ENCODE results near the gene FRMD4B.
"Not testable (repeated sequence)": the region's sequence is repeated elsewhere in the genome, so short reads cannot be mapped to it uniquely, and the experiment has no call there.

FRMD4B gene

GRCh38 chr3:69330891-69331400 is 54.9 kb downstream of the FRMD4B start:
- H3K4me1 ChIP-seq (ENCODE audit: control insufficient read depth, insufficient read depth, low read length), result no peaks in the 10 kb centered on the region
- H3K36me3 ChIP-seq (ENCODE audit: control insufficient read depth, insufficient read depth, low read length, severe bottlenecking), result no peaks in the 10 kb centered on the region
- no peak for DNase-seq (ENCODE audit: low read depth)
- peaks cover 10% of the 10 kb centered on the region for H3K27me3 ChIP-seq (replicated peaks; ENCODE audit: control insufficient read depth, insufficient read depth, low read length)
- no peaks in the 10 kb centered on the region for H3K9me3 ChIP-seq (ENCODE audit: control insufficient read depth, low read length)
- H3K4me3 ChIP-seq (ENCODE audit: low read length), result no peak overlapping the region
- no peak overlapping the region for H3K9ac ChIP-seq (ENCODE audit: low read length)

- Histone ChIP-seq H3K9ac (ENCODE audit: low read length) (no peak overlapping the region), H3K36me3 (ENCODE audit: control insufficient read depth, insufficient read depth, low read length, severe bottlenecking) (no peaks in the 10 kb centered on the region), H3K4me1 (ENCODE audit: control insufficient read depth, insufficient read depth, low read length) (no peaks in the 10 kb centered on the region), H3K9me3 (ENCODE audit: control insufficient read depth, low read length) (no peaks in the 10 kb centered on the region), H3K27me3 (replicated peaks; ENCODE audit: control insufficient read depth, insufficient read depth, low read length) (peaks cover 10% of the 10 kb centered on the region), H3K4me3 (ENCODE audit: low read length) (no peak overlapping the region)
- DNase-seq (ENCODE audit: low read depth), result peak; percentile 53
These were observed 56.0 kb downstream of the FRMD4B start for GRCh38 chr3:69329892-69330291.

- Histone ChIP-seq H3K9ac (ENCODE audit: low read length) (no peak overlapping the region), H3K27me3 (replicated peaks; ENCODE audit: control insufficient read depth, insufficient read depth, low read length) (peaks cover 9% of the 10 kb centered on the region), H3K4me1 (ENCODE audit: control insufficient read depth, insufficient read depth, low read length) (no peaks in the 10 kb centered on the region), H3K36me3 (ENCODE audit: control insufficient read depth, insufficient read depth, low read length, severe bottlenecking) (no peaks in the 10 kb centered on the region), H3K4me3 (ENCODE audit: low read length) (no peak overlapping the region), H3K9me3 (ENCODE audit: control insufficient read depth, low read length) (no peaks in the 10 kb centered on the region)
- no peak for DNase-seq (ENCODE audit: low read depth)
These were observed 57.0 kb downstream of the FRMD4B start for GRCh38 chr3:69328963-69329302.

GRCh38 chr3:69328103-69328962 is 57.6 kb downstream of the FRMD4B start:
- Histone ChIP-seq H3K4me3 (ENCODE audit: low read length) (no peak overlapping the region), H3K27me3 (replicated peaks; ENCODE audit: control insufficient read depth, insufficient read depth, low read length) (peaks cover 3% of the 10 kb centered on the region), H3K4me1 (ENCODE audit: control insufficient read depth, insufficient read depth, low read length) (no peaks in the 10 kb centered on the region), H3K9me3 (ENCODE audit: control insufficient read depth, low read length) (no peaks in the 10 kb centered on the region), H3K9ac (ENCODE audit: low read length) (no peak overlapping the region), H3K36me3 (ENCODE audit: control insufficient read depth, insufficient read depth, low read length, severe bottlenecking) (no peaks in the 10 kb centered on the region)
- DNase-seq (ENCODE audit: low read depth), result no peak

- Histone ChIP-seq H3K9ac (ENCODE audit: low read length) (no peak overlapping the region), H3K36me3 (ENCODE audit: control insufficient read depth, insufficient read depth, low read length, severe bottlenecking) (no peaks in the 10 kb centered on the region), H3K4me1 (ENCODE audit: control insufficient read depth, insufficient read depth, low read length) (no peaks in the 10 kb centered on the region), H3K4me3 (ENCODE audit: low read length) (no peak overlapping the region), H3K9me3 (ENCODE audit: control insufficient read depth, low read length) (no peaks in the 10 kb centered on the region), H3K27me3 (replicated peaks; ENCODE audit: control insufficient read depth, insufficient read depth, low read length) (no peaks in the 10 kb centered on the region)
- DNase-seq (ENCODE audit: low read depth), result peak; percentile 37
These were observed 59.0 kb downstream of the FRMD4B start for GRCh38 chr3:69326855-69327300.

GRCh38 chr3:69325151-69325550 is 60.7 kb downstream of the FRMD4B start:
- Histone ChIP-seq H3K9ac (ENCODE audit: low read length) (no peak overlapping the region), H3K9me3 (ENCODE audit: control insufficient read depth, low read length) (no peaks in the 10 kb centered on the region)

GRCh38 chr3:69324362-69325025 is 61.4 kb downstream of the FRMD4B start:
- Histone ChIP-seq H3K9me3 (ENCODE audit: control insufficient read depth, low read length) (no peaks in the 10 kb centered on the region), H3K4me1 (ENCODE audit: control insufficient read depth, insufficient read depth, low read length) (no peaks in the 10 kb centered on the region), H3K4me3 (ENCODE audit: low read length) (no peak overlapping the region), H3K9ac (ENCODE audit: low read length) (no peak overlapping the region), H3K36me3 (ENCODE audit: control insufficient read depth, insufficient read depth, low read length, severe bottlenecking) (no peaks in the 10 kb centered on the region), H3K27me3 (replicated peaks; ENCODE audit: control insufficient read depth, insufficient read depth, low read length) (no peaks in the 10 kb centered on the region)
- DNase-seq (ENCODE audit: low read depth), result no peak

More at GRCh38 chr3:69325151-69325550, 60.7 kb downstream of the FRMD4B start:
- H3K36me3 ChIP-seq (ENCODE audit: control insufficient read depth, insufficient read depth, low read length, severe bottlenecking), result no peaks in the 10 kb centered on the region
- no peaks in the 10 kb centered on the region for H3K4me1 ChIP-seq (ENCODE audit: control insufficient read depth, insufficient read depth, low read length)
- no peak overlapping the region for H3K4me3 ChIP-seq (ENCODE audit: low read length)
- H3K27me3 ChIP-seq (replicated peaks; ENCODE audit: control insufficient read depth, insufficient read depth, low read length), result no peaks in the 10 kb centered on the region
- DNase-seq (ENCODE audit: low read depth), result no peak

- H3K4me1 ChIP-seq (ENCODE audit: control insufficient read depth, insufficient read depth, low read length), result no peaks in the 10 kb centered on the region
- no peak overlapping the region for H3K9ac ChIP-seq (ENCODE audit: low read length)
- H3K9me3 ChIP-seq (ENCODE audit: control insufficient read depth, low read length), result no peaks in the 10 kb centered on the region
- H3K27me3 ChIP-seq (replicated peaks; ENCODE audit: control insufficient read depth, insufficient read depth, low read length), result no peaks in the 10 kb centered on the region
- no peak overlapping the region for H3K4me3 ChIP-seq (ENCODE audit: low read length)
- DNase-seq (ENCODE audit: low read depth), result no peak
- no peaks in the 10 kb centered on the region for H3K36me3 ChIP-seq (ENCODE audit: control insufficient read depth, insufficient read depth, low read length, severe bottlenecking)
These were observed 61.9 kb downstream of the FRMD4B start for GRCh38 chr3:69323941-69324340.

GRCh38 chr3:69322512-69322911 is 63.4 kb downstream of the FRMD4B start:
- not testable (repeated sequence) for DNase-seq (ENCODE audit: low read depth); H3K36me3 ChIP-seq (ENCODE audit: control insufficient read depth, insufficient read depth, low read length, severe bottlenecking)

GRCh38 chr3:69322158-69322509 is 63.8 kb downstream of the FRMD4B start:
- Histone ChIP-seq H3K36me3 (ENCODE audit: control insufficient read depth, insufficient read depth, low read length, severe bottlenecking) (no peaks in the 10 kb centered on the region), H3K27me3 (replicated peaks; ENCODE audit: control insufficient read depth, insufficient read depth, low read length) (no peaks in the 10 kb centered on the region), H3K4me3 (ENCODE audit: low read length) (no peak overlapping the region), H3K4me1 (ENCODE audit: control insufficient read depth, insufficient read depth, low read length) (no peaks in the 10 kb centered on the region), H3K9me3 (ENCODE audit: control insufficient read depth, low read length) (no peaks in the 10 kb centered on the region), H3K9ac (ENCODE audit: low read length) (no peak overlapping the region)
- DNase-seq (ENCODE audit: low read depth), result no peak

More at GRCh38 chr3:69322512-69322911, 63.4 kb downstream of the FRMD4B start:
- not testable (repeated sequence) for H3K9ac ChIP-seq (ENCODE audit: low read length); H3K4me1 ChIP-seq (ENCODE audit: control insufficient read depth, insufficient read depth, low read length); H3K4me3 ChIP-seq (ENCODE audit: low read length); H3K27me3 ChIP-seq (replicated peaks; ENCODE audit: control insufficient read depth, insufficient read depth, low read length); H3K9me3 ChIP-seq (ENCODE audit: control insufficient read depth, low read length)

- no peak for DNase-seq (ENCODE audit: low read depth)
- Histone ChIP-seq H3K4me3 (ENCODE audit: low read length) (no peak overlapping the region), H3K9ac (ENCODE audit: low read length) (no peak overlapping the region)
These were observed 64.4 kb downstream of the FRMD4B start for GRCh38 chr3:69321301-69322157.

More at GRCh38 chr3:69321301-69322157, 64.4 kb downstream of the FRMD4B start:
- H3K36me3 ChIP-seq (ENCODE audit: control insufficient read depth, insufficient read depth, low read length, severe bottlenecking), result no peaks in the 10 kb centered on the region
- no peaks in the 10 kb centered on the region for H3K4me1 ChIP-seq (ENCODE audit: control insufficient read depth, insufficient read depth, low read length)
- no peaks in the 10 kb centered on the region for H3K9me3 ChIP-seq (ENCODE audit: control insufficient read depth, low read length)
- no peaks in the 10 kb centered on the region for H3K27me3 ChIP-seq (replicated peaks; ENCODE audit: control insufficient read depth, insufficient read depth, low read length)

All from adipocyte (in vitro differentiated cells).